ENCODE results near the gene CDKN1C.

CDKN1C gene

DNA sequence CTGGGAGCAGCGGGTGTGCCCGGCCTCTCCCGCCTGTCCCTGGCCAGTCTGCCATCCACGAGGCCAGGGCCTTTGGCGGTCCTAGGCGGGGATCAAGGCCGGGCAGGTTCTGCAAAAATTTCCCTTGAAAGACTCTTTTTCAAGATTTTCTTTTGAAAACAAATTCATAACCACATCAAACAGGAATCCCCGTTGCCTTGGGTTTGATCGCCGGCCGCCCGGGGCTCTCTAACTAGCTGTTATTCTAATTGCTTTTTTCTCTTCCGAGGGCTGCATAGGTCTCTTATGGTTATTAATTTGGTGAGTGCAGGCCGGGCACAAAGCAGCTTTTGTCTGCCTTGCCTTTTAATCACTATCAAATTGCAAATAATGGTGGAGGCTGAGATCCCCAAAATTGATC lies 42.0 kb downstream of the CDKN1C start:
- H3K4me1 ChIP-seq: no peaks in the 10 kb centered on the region
- TF ChIP-seq, protein P1, sequence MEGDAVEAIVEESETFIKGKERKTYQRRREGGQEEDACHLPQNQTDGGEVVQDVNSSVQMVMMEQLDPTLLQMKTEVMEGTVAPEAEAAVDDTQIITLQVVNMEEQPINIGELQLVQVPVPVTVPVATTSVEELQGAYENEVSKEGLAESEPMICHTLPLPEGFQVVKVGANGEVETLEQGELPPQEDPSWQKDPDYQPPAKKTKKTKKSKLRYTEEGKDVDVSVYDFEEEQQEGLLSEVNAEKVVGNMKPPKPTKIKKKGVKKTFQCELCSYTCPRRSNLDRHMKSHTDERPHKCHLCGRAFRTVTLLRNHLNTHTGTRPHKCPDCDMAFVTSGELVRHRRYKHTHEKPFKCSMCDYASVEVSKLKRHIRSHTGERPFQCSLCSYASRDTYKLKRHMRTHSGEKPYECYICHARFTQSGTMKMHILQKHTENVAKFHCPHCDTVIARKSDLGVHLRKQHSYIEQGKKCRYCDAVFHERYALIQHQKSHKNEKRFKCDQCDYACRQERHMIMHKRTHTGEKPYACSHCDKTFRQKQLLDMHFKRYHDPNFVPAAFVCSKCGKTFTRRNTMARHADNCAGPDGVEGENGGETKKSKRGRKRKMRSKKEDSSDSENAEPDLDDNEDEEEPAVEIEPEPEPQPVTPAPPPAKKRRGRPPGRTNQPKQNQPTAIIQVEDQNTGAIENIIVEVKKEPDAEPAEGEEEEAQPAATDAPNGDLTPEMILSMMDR (IDR thresholded peaks at IDR 0.05): no peak
- intact Hi-C loops (cut with DNase I; ENCODE audit: low total_unique reads): no loop called here
- no peak overlapping the region for H3K27ac ChIP-seq
- H3K4me3 ChIP-seq: no peak overlapping the region
- peaks cover 0 to 2% of the 10 kb centered on the region in 2 donors for H3K27me3 ChIP-seq
- no peak for DNase-seq
- no peaks in the 10 kb centered on the region for H3K36me3 ChIP-seq
- H3K9me3 ChIP-seq: no peaks in the 10 kb centered on the region

DNA sequence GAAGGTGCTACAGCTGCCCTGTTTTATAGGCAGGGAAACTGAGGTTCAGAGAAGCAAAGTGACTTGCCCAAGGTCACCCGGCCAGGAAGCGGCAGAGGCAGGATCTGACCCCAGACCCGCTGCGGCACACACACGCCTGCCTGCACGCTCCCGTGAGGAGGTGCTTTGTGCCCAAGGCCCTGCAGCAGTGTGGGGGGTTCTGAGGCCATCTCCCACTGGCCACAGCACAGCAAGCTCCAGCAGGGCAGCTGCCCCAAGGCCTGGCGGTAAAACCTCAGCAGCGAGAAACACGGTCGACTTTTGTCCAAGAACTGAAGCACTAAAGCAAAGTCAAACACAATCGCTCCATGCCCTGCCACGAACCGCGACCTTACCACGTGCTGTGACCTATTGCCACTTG lies 42.7 kb downstream of the CDKN1C start:
- Histone ChIP-seq H3K4me3 (no peak overlapping the region), H3K27ac (no peak overlapping the region), H3K27me3 (no peaks in the 10 kb centered on the region), H3K4me1 (no peaks in the 10 kb centered on the region), H3K9me3 (no peaks in the 10 kb centered on the region), H3K36me3 (no peaks in the 10 kb centered on the region)
- TF ChIP-seq, protein P1 (IDR thresholded peaks at IDR 0.05): no peak
- no peak for DNase-seq
- intact Hi-C loops (cut with DNase I; ENCODE audit: low total_unique reads): no loop called here

DNA sequence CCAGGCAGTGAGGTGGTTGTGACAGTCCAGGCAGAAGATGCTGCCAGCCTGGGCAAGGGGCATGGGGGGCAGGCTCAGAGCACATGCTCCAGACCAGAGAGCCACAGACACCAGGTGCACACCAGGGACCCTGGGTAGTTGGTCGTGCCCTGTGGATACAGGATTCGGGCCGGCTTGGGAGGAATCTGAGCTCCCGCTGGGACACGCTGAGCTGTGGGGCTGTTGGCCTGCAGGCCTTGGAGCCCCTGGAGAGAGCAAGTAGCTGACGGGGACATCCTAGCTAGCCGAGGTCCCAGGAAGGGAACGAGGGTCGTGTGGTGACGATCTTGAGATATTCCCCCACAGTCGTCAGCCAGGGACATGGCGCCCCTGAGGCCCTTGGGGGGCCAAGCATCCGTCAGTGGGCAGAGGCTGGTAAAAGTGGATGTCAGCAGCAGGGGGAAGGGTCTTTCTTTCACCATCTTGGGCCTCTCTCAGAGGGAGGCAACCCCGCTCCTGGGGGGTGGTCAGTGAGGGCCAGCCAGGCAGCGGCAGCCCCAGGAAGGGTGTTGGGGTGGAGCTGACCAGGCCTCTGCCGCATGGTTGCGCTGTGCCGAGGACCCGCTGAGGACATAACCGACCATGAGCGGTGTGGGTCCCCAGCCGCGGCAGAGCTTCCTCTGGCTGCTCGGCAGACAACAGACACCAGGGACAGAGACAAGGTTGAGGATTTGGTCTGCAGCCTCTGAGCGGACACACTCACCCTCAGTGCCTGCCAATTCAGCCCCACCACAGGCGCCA lies 44.0 kb downstream of the CDKN1C start:
- H3K4me1 ChIP-seq: peaks cover 0 to 9% (median 4%) of the 10 kb centered on the region in 4 donors
- no peak for DNase-seq
- no peak overlapping the region for H3K4me3 ChIP-seq
- H3K27ac ChIP-seq: no peak overlapping the region
- intact Hi-C loops (cut with DNase I; ENCODE audit: low total_unique reads): no loop called here
- TF ChIP-seq, protein P1 (IDR thresholded peaks at IDR 0.05): no peak
- no peaks in the 10 kb centered on the region for H3K27me3 ChIP-seq
- H3K36me3 ChIP-seq: no peaks in the 10 kb centered on the region
- no peaks in the 10 kb centered on the region for H3K9me3 ChIP-seq

DNA sequence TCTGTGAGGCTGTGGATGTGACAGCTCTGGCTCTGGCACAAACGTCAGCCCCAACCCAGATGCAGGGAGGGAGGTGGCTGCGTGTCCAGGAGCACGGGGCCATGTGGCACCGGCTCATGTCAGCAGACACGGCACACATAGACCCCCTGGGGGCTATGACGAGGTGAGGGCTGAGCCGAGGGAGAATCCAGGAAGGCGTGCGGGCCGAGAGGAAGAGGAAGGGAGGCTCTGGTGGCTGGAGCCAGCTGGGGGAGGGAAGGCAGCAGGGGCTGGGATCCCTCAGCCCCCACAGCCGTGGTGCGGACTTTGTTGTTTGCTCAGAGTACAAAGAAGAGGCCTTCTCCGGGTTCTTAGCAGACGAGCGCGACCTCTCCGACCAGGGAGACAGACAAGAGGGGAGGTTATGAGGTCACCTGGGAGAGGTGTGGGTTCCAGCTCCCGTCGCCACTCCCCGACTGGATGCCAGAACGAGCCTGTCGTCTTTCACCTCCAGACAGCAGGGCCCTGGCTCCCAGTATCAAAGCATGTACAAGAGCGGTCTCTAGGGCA lies 46.1 kb downstream of the CDKN1C start:
- intact Hi-C loops (cut with DNase I; ENCODE audit: low total_unique reads): no loop called here
- Histone ChIP-seq H3K36me3 (no peaks in the 10 kb centered on the region), H3K27ac (no peak overlapping the region), H3K27me3 (no peaks in the 10 kb centered on the region), H3K4me1 (peaks cover 0 to 10% (median 4%) of the 10 kb centered on the region in 4 donors), H3K9me3 (no peaks in the 10 kb centered on the region), H3K4me3 (no peak overlapping the region)
- no peak for DNase-seq
- TF ChIP-seq, protein P1 (IDR thresholded peaks at IDR 0.05): no peak

DNA sequence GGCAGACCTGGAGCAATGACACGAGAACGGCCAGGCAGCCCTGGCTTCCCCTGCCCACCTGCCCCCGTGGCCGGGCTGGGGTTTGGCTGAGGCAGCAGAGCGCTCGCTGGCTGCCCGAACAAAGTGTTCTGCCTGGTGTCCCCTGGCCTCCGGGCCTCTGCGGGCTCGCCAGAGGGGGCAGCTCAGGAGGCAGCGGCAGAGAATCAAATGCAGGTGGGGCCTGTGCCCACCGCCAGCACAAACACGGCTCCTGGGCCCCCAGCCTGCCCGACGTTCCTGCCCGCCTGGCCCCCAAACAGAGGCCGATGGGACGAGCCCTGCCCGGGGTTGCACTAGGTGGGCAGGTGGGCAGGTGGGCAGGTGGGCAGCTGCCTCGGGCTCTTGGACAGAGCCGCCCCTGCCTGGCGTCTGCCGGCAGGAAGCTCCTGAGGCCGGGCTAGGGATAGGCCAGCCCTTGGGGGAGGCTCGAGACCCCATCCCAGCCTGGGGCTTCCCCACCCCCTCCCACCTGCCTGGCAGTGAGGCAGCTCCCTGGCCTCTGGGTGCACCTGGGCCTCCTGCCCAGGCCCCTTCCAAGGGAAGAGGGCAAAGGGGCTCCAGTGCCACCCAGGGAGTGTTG lies 46.8 kb downstream of the CDKN1C start:
- no peaks in the 10 kb centered on the region for H3K36me3 ChIP-seq
- intact Hi-C loops (cut with DNase I; ENCODE audit: low total_unique reads): no loop called here
- H3K27me3 ChIP-seq: no peaks in the 10 kb centered on the region
- no peaks in the 10 kb centered on the region for H3K9me3 ChIP-seq
- TF ChIP-seq, protein P1 (IDR thresholded peaks at IDR 0.05): no peak
- DNase-seq: no peak
- peaks cover 0 to 10% (median 4%) of the 10 kb centered on the region in 4 donors for H3K4me1 ChIP-seq
- H3K27ac ChIP-seq: no peak overlapping the region
- H3K4me3 ChIP-seq: no peak overlapping the region

Data from tibial artery (tissue), 4 donors.